Uterus (tissue), 4 donors: ENCODE measurements around the gene TMEM158. TPM values are rescaled to one million over a fixed set of nuclear protein-coding genes. Genes with fewer than 3 reads are reported as not detected.

Experiments used
- DNase-seq, 2 donors: peaks; one replicate each; pipeline ENCODE4 v3.0.0-alpha.2; 2019 to 2020
- H3K27ac ChIP-seq, 2 donors: fragments of 200-600 bp; sonication (generic); 1 replicate in 1 of 2; 2 replicates in 1 of 2; pipeline ENCODE4 v1.5.1; 2016 to 2018
- H3K27me3 ChIP-seq, 2 donors: fragments of 200-600 bp; sonication (generic); one replicate each; pipeline ENCODE4 v1.5.1; 2018 to 2019; ENCODE audit warnings: control low read depth in 1 of 2
- H3K36me3 ChIP-seq, 2 donors: fragments of 200-600 bp; sonication (generic); one replicate each; pipeline ENCODE4 v1.5.1; 2019; ENCODE audit warnings: control low read depth in 1 of 2
- H3K4me1 ChIP-seq, 2 donors: fragments of 200-600 bp; sonication (generic); one replicate each; pipeline ENCODE4 v1.5.1; 2018 to 2019; ENCODE audit warnings: control low read depth in 1 of 2
- H3K4me3 ChIP-seq, 2 donors: fragments of 200-600 bp; sonication (generic); 1 replicate in 1 of 2; 2 replicates in 1 of 2; pipeline ENCODE4 v1.5.1; 2018 to 2019; ENCODE audit warnings: mild to moderate bottlenecking in 1 of 2
- H3K9me3 ChIP-seq, 2 donors: fragments of 200-600 bp; sonication (generic); one replicate each; pipeline ENCODE4 v1.5.1; 2019; ENCODE audit warnings: control low read depth in 1 of 2
- POLR2A ChIP-seq, 2 donors: fragments of 450-650 bp; IDR thresholded peaks; one replicate each; pipeline ENCODE4 v1.6.1; 2016; ENCODE audit warnings: antibody characterized with exemption in 2 of 2, mild to moderate bottlenecking in 1 of 2, moderate library complexity in 1 of 2
- intact Hi-C: fragments of 100-400 bp; cut with DNase I; formaldehyde crosslinking; loops from one replicate; pipeline ENCODE4 v1.15.1; 2023; ENCODE audit warnings: low total_unique reads
- total RNA-seq, 4 donors: library from RNA; depleted of rRNA in 3 of 4; stranded (reverse); fragments of >200 nt in 3 of 4; gene quantifications; one replicate each; pipeline versions ENCODE4 v1.1.0 to v1.2.4, GENCODE V29; 2014 to 2023
- TF ChIP-seq, protein P1 (sequence below), 4 experiments: fragments of 200-600 bp in 2 of 4; fragments of 450-650 bp in 2 of 4; sonication (generic) in 2 of 4; IDR thresholded peaks; one replicate each; pipeline ENCODE4 v1.5.1; 2016 to 2019; ENCODE audit warnings: antibody characterized with exemption in 4 of 4, mild to moderate bottlenecking in 2 of 4, moderate library complexity in 1 of 4
- donor health status: DM: yes; HTN: yes; CAD: no.

The TMEM158 gene
- total RNA-seq, result 10 to 100 TPM in 3 of 4 donors, 1 to 10 TPM in 1; 2.6 to 93.1 (median 47.8) TPM

DNA sequence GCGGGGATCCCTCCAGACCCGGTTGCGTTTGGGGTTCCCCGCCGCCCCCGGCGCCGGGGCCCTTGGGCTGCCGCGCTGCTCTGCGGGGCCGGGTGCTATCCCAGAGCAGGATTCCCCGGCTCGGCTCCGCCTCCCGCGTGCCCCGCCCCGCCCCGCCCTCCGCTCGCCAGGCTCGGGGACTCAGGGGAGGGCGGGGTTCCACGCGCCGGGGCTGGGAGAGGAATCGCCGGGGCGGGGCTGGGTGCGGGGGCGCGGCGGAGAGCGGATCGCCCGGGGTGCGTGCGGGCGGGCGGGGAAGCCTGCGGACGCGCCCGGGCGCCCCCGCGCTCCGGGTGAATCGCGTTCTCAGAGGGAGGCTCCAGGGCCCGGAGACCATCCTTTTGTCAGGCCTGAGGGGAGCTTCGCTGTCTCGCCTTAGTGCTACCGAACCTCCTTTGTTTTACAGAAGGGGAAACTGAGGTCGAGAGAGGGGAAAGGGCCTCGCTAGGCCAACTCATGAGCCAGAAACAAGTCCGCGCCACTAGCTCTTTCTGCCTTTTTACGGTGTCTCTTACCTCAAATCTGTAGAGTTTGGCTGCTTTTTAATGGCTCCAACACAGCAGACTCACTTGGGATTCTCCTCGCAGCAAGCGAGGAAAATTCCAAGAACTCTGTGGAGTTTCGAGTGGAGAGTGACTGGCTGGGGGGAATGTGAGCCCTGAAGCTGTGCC is at the start of gene TMEM158:
Gene TMEM158 (minus strand): TSS at position 82 of the 710 bp plus-strand sequence. CDS start 260 bp downstream, outside the sequence.
- intact Hi-C loops, result no loop called here
- Histone ChIP-seq H3K4me3 (peak within 1 kb of the TSS; percentile 37 to 50), H3K9me3 (no peaks in the 10 kb centered on the region), H3K4me1 (peaks cover 0 to 7% of the 10 kb centered on the region in 2 donors), H3K27me3 (no peaks in the 10 kb centered on the region), H3K27ac (peak within 1 kb of the TSS; percentile 80 to 96), H3K36me3 (no peaks in the 10 kb centered on the region)
- peak; percentile 87 to 89 for DNase-seq
- peak; percentile 46 to 65 for TF ChIP-seq POLR2A (IDR thresholded peaks at IDR 0.05)
- TF ChIP-seq, protein P1, sequence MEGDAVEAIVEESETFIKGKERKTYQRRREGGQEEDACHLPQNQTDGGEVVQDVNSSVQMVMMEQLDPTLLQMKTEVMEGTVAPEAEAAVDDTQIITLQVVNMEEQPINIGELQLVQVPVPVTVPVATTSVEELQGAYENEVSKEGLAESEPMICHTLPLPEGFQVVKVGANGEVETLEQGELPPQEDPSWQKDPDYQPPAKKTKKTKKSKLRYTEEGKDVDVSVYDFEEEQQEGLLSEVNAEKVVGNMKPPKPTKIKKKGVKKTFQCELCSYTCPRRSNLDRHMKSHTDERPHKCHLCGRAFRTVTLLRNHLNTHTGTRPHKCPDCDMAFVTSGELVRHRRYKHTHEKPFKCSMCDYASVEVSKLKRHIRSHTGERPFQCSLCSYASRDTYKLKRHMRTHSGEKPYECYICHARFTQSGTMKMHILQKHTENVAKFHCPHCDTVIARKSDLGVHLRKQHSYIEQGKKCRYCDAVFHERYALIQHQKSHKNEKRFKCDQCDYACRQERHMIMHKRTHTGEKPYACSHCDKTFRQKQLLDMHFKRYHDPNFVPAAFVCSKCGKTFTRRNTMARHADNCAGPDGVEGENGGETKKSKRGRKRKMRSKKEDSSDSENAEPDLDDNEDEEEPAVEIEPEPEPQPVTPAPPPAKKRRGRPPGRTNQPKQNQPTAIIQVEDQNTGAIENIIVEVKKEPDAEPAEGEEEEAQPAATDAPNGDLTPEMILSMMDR (IDR thresholded peaks at IDR 0.05), result no peak

DNA sequence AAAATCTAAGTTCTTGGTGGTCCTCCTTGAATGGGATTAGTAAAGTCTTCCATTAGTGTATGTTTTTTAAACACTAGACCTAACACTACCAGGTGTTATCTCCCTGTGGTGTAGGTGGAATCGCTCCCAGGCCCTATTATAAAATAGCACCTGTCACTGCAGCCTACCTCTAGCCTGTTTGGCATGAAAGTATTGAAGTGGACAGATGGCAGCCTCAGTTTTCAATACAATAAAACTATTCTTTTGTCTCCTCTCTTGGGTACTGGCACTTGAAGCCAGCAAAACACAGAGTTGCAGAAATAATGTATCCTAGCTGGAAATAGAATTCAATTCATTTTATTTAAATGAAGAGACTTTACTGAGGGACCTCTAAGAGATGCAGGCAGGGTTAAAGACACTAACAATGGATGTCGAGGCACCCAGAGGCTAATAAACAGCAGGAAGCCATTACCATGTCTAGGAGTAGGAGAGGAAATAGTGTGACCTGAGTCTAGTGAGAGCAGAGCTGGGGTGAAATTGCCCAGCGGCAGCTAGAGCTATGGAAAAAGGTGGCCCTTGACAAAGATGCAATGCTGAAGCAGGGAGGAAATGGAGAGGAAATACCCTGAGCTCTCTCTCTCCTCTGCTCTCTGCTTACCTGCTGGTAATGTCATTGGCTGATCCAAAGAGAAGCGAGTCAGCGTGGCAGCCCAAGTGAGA is 49.1 kb upstream of the TMEM158 start:
- TF ChIP-seq, protein P1 (IDR thresholded peaks at IDR 0.05), result no peak
- TF ChIP-seq POLR2A (IDR thresholded peaks at IDR 0.05), result no peak
- Histone ChIP-seq H3K27ac (no peak overlapping the region), H3K27me3 (no peaks in the 10 kb centered on the region), H3K4me1 (no peaks in the 10 kb centered on the region), H3K36me3 (no peaks in the 10 kb centered on the region), H3K4me3 (no peak overlapping the region), H3K9me3 (no peaks in the 10 kb centered on the region)
- intact Hi-C loops, result no loop called here
- no peak for DNase-seq

DNA sequence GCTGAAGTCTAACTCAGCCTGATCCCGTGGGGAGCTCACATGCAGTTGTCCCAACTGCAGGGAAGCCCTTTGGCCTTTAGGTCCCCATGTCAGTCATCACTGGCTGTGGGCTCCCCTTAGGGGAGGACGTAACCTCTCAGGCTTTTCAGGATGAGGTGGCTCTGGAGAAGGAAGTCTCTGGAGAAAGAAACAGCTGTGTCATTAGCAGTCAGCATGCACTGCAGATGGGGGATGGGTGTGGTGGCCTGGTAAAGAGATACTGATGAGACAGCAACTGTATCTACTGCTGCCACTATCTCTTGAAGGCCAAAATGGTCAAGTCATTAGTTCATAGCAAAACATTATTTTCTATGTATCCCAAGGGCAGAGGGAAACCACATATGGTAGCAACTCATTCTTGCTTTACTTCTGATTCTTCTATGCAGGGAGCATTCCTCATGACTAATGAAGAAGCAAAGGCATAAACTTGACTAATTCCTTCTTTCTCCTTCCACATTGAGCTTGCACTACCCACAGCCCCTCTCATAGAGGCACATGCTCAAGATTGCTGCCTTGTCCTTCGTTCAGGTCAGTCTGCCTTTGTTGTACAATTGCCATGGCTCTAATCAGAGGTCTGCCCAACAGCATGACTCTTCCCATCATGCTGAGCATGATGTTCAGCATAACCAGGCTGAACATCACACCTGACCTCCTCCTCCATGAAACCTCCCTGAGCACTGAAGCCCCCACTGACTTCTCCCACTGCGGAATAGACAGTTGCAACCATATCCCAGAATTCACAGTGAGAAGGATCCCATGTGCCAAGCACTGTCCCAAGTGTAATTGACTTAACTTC is 47.8 kb upstream of the TMEM158 start:
- DNase-seq, result no peak
- intact Hi-C loops, result no loop called here

DNA sequence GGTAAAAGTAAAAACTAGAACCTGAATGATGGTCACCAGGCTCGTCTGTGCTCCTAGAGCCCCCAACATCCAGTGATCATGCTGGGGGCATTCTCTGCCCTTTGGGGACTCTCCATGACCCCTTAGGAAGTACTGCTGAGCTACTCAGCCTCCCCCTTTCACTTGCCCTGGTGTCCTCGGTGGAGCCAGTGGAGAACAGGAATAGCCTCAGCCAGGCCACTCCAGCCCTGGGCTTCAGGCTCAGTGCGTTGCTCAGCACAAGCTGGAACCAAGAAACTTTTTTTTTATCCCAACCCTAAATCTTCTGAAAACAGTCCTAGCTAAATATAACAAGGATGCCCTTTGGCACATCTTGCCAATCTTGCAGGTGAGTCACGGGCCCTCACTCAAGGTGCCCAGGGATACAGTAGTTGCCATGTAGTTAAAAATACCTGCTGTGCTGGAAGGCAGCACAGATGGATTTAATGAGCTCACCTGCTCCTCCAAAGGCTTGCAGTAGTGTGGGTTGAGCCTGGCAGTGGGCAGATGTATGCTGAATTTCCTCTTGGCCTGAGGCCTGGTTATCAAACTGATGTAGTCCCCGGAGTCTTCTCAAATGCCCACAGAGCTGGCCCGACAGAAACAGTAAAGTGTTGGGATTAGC is 46.9 kb upstream of the TMEM158 start:
- TF ChIP-seq, protein P1 (IDR thresholded peaks at IDR 0.05), result no peak
- no peak for TF ChIP-seq POLR2A (IDR thresholded peaks at IDR 0.05)
- DNase-seq, result no peak
- intact Hi-C loops, result no loop called here
- no peak overlapping the region for H3K27ac ChIP-seq
- H3K36me3 ChIP-seq, result no peaks in the 10 kb centered on the region
- H3K9me3 ChIP-seq, result no peaks in the 10 kb centered on the region
- H3K4me1 ChIP-seq, result no peaks in the 10 kb centered on the region
- no peak overlapping the region for H3K4me3 ChIP-seq
- no peaks in the 10 kb centered on the region for H3K27me3 ChIP-seq

More for the DNA sequence above, 47.8 kb upstream of the TMEM158 start:
- Histone ChIP-seq H3K27me3 (no peaks in the 10 kb centered on the region), H3K4me1 (no peaks in the 10 kb centered on the region), H3K4me3 (no peak overlapping the region), H3K27ac (no peak overlapping the region), H3K9me3 (no peaks in the 10 kb centered on the region), H3K36me3 (no peaks in the 10 kb centered on the region)
- TF ChIP-seq, protein P1 (IDR thresholded peaks at IDR 0.05), result no peak
- TF ChIP-seq POLR2A (IDR thresholded peaks at IDR 0.05), result no peak
